Measurements from ENCODE around the gene CYS1. TPM values are rescaled to one million over a fixed set of nuclear protein-coding genes. Genes with fewer than 3 reads are reported as not detected.

The CYS1 gene
- polyA plus RNA-seq, 1 experiment, result 2.5 TPM

DNA sequence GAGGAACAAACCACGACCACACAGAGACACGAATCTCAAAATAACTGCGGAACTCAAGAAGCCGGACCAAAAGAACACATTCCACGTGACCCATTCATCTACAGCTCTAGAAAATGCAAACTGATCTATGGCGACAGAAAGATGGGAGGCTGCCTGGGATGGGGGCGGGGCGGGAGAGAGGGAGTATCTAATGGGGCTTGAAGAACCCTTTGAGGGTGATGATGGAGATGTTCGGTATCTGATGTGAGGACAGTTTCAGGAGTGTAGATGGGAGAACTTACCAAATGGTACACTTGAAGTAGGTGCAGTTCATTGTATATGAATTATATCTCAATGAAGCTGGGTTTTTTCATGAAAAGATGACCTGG lies 71.4 kb downstream of the CYS1 start:
- POLR2A ChIA-PET, result no interaction called here

DNA sequence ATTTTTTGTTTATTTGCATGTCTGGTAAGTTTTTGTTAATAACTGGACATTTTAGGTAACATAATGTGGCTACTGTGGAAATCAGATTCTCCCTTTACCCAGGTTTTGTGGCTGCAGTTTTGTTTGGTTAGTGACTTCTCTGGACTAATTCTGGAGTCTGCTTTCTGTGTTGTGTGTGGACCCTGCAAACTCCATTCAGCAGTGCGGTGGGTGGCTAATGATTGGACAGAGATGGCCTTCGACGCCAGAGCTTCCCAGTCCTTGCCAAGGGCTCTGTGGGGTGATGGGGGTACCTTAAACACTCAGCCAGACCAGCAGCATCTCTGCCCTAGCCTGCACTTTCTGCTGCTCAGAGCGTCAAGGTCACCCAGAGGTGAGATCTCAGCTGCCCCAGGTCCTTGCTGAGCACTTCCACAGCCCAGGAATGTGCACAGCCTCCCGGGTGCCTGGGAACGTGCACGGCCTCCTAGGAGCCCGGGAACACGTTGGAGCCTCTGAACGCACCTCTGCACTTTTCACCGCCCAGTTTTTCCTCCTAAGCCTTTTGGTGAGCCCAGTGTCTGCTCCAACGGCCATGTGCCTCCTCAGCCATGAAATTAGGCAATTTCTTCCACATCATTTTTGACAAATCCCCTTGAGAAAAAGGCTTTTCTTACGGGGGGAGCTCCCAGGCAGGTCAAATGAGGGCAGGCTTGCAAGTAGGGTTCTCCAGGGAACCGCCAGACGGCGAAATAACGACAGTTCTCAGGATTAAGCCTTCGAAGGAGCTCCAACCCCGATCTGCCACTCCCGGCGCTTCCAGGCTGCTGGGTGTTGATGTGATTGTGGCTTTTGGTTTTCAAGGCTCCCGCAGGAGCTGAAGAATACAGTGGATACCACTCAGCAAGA lies 72.0 kb downstream of the CYS1 start:
- no peaks in the 10 kb centered on the region for H3K36me3 ChIP-seq (ENCODE audit: control insufficient read depth, insufficient read depth, low read length)
- H3K27me3 ChIP-seq (ENCODE audit: control insufficient read depth, insufficient read depth, low read length), result no peaks in the 10 kb centered on the region
- TF ChIP-seq, protein P1, sequence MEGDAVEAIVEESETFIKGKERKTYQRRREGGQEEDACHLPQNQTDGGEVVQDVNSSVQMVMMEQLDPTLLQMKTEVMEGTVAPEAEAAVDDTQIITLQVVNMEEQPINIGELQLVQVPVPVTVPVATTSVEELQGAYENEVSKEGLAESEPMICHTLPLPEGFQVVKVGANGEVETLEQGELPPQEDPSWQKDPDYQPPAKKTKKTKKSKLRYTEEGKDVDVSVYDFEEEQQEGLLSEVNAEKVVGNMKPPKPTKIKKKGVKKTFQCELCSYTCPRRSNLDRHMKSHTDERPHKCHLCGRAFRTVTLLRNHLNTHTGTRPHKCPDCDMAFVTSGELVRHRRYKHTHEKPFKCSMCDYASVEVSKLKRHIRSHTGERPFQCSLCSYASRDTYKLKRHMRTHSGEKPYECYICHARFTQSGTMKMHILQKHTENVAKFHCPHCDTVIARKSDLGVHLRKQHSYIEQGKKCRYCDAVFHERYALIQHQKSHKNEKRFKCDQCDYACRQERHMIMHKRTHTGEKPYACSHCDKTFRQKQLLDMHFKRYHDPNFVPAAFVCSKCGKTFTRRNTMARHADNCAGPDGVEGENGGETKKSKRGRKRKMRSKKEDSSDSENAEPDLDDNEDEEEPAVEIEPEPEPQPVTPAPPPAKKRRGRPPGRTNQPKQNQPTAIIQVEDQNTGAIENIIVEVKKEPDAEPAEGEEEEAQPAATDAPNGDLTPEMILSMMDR (IDR thresholded peaks at IDR 0.05; ENCODE audit: insufficient read depth, low read depth, low read length), result no peak
- no peak overlapping the region for H3K4me3 ChIP-seq (ENCODE audit: low read depth, low read length)
- ChIA-PET CTCF (interaction anchor here (0.6 to 1.5 kb wide), 3 partner anchors 24 to 194 kb away, joined by 3 to 7 read pairs (median 5); no protein-coding TSS in a partner anchor), POLR2A (no interaction called here)
- no peak for DNase-seq (ENCODE audit: low read depth)

More for the DNA sequence above, 71.4 kb downstream of the CYS1 start:
- Histone ChIP-seq H3K36me3 (ENCODE audit: control insufficient read depth, insufficient read depth, low read length) (no peaks in the 10 kb centered on the region), H3K4me3 (ENCODE audit: low read depth, low read length) (no peak overlapping the region), H3K27me3 (ENCODE audit: control insufficient read depth, insufficient read depth, low read length) (no peaks in the 10 kb centered on the region)
- TF ChIP-seq, protein P1 (IDR thresholded peaks at IDR 0.05; ENCODE audit: insufficient read depth, low read depth, low read length), result no peak
- no peak for DNase-seq (ENCODE audit: low read depth)
- CTCF ChIA-PET, result interaction anchor here (0.6 to 1.5 kb wide), 3 partner anchors 25 to 195 kb away, joined by 3 to 7 read pairs (median 5); no protein-coding TSS in a partner anchor

DNA sequence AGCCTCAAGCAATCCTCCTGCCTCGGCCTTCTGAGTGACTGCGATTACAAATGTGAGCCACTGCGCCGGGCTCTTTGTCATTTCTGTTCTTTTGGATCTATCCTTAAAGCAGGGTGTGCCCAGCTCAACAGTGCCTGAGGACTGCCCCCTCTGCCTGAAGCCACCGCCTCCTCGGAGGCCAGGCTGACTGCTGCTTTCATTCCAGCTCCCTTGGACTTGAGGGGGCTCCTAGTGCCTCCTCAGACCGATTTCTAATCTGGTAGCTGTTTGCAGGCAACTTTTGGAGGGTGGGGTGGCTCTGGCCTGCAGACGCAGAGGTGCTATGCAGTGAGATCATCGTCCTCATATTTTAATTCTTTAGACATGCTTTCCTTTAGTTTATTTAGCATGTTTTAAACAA lies 72.8 kb downstream of the CYS1 start:
- no peak for DNase-seq (ENCODE audit: low read depth)
- ChIA-PET POLR2A (interaction anchor here (0.6 kb wide), 1 partner anchor 774 kb away, joined by 6 read pairs; no protein-coding TSS in a partner anchor), CTCF (interaction anchor here (1.4 kb wide), 1 partner anchor 194 kb away, joined by 5 read pairs; no protein-coding TSS in a partner anchor)
- TF ChIP-seq, protein P1 (IDR thresholded peaks at IDR 0.05; ENCODE audit: insufficient read depth, low read depth, low read length), result no peak
- no peaks in the 10 kb centered on the region for H3K27me3 ChIP-seq (ENCODE audit: control insufficient read depth, insufficient read depth, low read length)
- H3K36me3 ChIP-seq (ENCODE audit: control insufficient read depth, insufficient read depth, low read length), result no peaks in the 10 kb centered on the region
- no peak overlapping the region for H3K4me3 ChIP-seq (ENCODE audit: low read depth, low read length)

Small RNA genes lying within 50 kb of the gene (small RNA-seq; reads per million reads assigned to genes)
- gene RF00568 (ENCODE audit: insufficient read length, low read depth, low replicate concordance), result not detected

Other genes starting within 250 kb of the CYS1 start
- gene TAF1B, start 236.9 kb downstream of the CYS1 start, polyA plus RNA-seq (2011; rRNA removed), result 7.6 and 16.8 TPM in 2 replicates
- gene GRHL1, start 128.7 kb downstream of the CYS1 start, polyA plus RNA-seq (2011; rRNA removed), result 1.7 TPM in 2 replicates
- gene KLF11, start 36.9 kb downstream of the CYS1 start, polyA plus RNA-seq (2011; rRNA removed), result 16.7 and 21.7 TPM in 2 replicates
- gene RRM2, start 42.3 kb upstream of the CYS1 start, polyA plus RNA-seq (2011; rRNA removed), result 23.5 and 31.8 TPM in 2 replicates
- gene HPCAL1, start 222.5 kb upstream of the CYS1 start, polyA plus RNA-seq (2011; rRNA removed), result 8.1 and 17.6 TPM in 2 replicates

All from BJ (cell line).